Uterus (tissue), 4 donors: Measurements from ENCODE around the gene DNAJC21. TPM values are rescaled to one million over a fixed set of nuclear protein-coding genes. Genes with fewer than 3 reads are reported as not detected.

Experiments
- DNase-seq, 2 donors: peaks; one replicate each; pipeline ENCODE4 v3.0.0-alpha.2; 2019 to 2020
- H3K27ac ChIP-seq, 2 donors: fragments of 200-600 bp; sonication (generic); 1 replicate in 1 of 2; 2 replicates in 1 of 2; pipeline ENCODE4 v1.5.1; 2016 to 2018
- H3K27me3 ChIP-seq, 2 donors: fragments of 200-600 bp; sonication (generic); one replicate each; pipeline ENCODE4 v1.5.1; 2018 to 2019; ENCODE audit warnings: control low read depth in 1 of 2
- H3K36me3 ChIP-seq, 2 donors: fragments of 200-600 bp; sonication (generic); one replicate each; pipeline ENCODE4 v1.5.1; 2019; ENCODE audit warnings: control low read depth in 1 of 2
- H3K4me1 ChIP-seq, 2 donors: fragments of 200-600 bp; sonication (generic); one replicate each; pipeline ENCODE4 v1.5.1; 2018 to 2019; ENCODE audit warnings: control low read depth in 1 of 2
- H3K4me3 ChIP-seq, 2 donors: fragments of 200-600 bp; sonication (generic); 1 replicate in 1 of 2; 2 replicates in 1 of 2; pipeline ENCODE4 v1.5.1; 2018 to 2019; ENCODE audit warnings: mild to moderate bottlenecking in 1 of 2
- H3K9me3 ChIP-seq, 2 donors: fragments of 200-600 bp; sonication (generic); one replicate each; pipeline ENCODE4 v1.5.1; 2019; ENCODE audit warnings: control low read depth in 1 of 2
- CTCF ChIP-seq, 4 experiments: fragments of 200-600 bp in 2 of 4; fragments of 450-650 bp in 2 of 4; sonication (generic) in 2 of 4; IDR thresholded peaks; one replicate each; pipeline ENCODE4 v1.5.1; 2016 to 2019; ENCODE audit warnings: antibody characterized with exemption in 4 of 4, mild to moderate bottlenecking in 2 of 4, moderate library complexity in 1 of 4
- POLR2A ChIP-seq, 2 donors: fragments of 450-650 bp; IDR thresholded peaks; one replicate each; pipeline ENCODE4 v1.6.1; 2016; ENCODE audit warnings: antibody characterized with exemption in 2 of 2, mild to moderate bottlenecking in 1 of 2, moderate library complexity in 1 of 2
- intact Hi-C: fragments of 100-400 bp; cut with DNase I; formaldehyde crosslinking; loops from one replicate; pipeline ENCODE4 v1.15.1; 2023; ENCODE audit warnings: low total_unique reads
- total RNA-seq, 4 donors: library from RNA; depleted of rRNA in 3 of 4; stranded (reverse); fragments of >200 nt in 3 of 4; gene quantifications; one replicate each; pipeline versions ENCODE4 v1.1.0 to v1.2.4, GENCODE V29; 2014 to 2023
- donor health status: DM: yes; HTN: yes; CAD: no.

The DNAJC21 gene
- total RNA-seq, 4 donors from 2014 or later: 15.9 to 55.4 (median 44.0) TPM

DNA sequence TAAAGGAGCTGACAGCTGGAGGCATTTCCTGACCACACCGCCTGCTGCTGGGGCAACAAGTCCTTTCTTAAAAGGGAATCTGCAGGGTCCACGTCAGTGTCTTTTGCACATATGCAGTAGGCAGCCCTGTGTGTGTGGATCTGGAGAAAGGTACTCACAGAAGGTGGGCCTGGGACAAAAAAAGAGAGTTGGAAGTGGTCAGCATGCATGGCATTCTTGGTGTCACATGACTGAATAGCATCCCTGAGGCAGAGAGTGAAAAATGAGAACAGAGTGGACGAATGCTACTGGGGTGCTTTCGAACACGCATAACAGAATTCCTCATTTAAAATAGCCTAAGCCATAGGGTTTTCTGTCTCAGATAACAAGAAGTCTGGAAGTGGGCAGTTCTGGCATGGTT, 47.0 kb downstream of the DNAJC21 start:
- Histone ChIP-seq H3K36me3 (no peaks in the 10 kb centered on the region), H3K27ac (no peak overlapping the region), H3K27me3 (no peaks in the 10 kb centered on the region), H3K4me1 (no peaks in the 10 kb centered on the region), H3K9me3 (no peaks in the 10 kb centered on the region), H3K4me3 (no peak overlapping the region)
- no peak for TF ChIP-seq POLR2A (IDR thresholded peaks at IDR 0.05)
- no peak for TF ChIP-seq CTCF (IDR thresholded peaks at IDR 0.05)
- DNase-seq: no peak
- intact Hi-C loops: no loop called here

- H3K36me3 ChIP-seq: no peaks in the 10 kb centered on the region
- no peak for TF ChIP-seq CTCF (IDR thresholded peaks at IDR 0.05)
- TF ChIP-seq POLR2A (IDR thresholded peaks at IDR 0.05): no peak
- no peak overlapping the region for H3K27ac ChIP-seq
- no peaks in the 10 kb centered on the region for H3K4me1 ChIP-seq
- H3K27me3 ChIP-seq: no peaks in the 10 kb centered on the region
- intact Hi-C loops: no loop called here
- DNase-seq: no peak
- H3K9me3 ChIP-seq: no peaks in the 10 kb centered on the region
- H3K4me3 ChIP-seq: no peak overlapping the region
Observed at GRCh38 chr5:34977934-34978613, 48.7 kb downstream of the DNAJC21 start.

GRCh38 chr5:34978681-34979080, 49.3 kb downstream of the DNAJC21 start:
- Histone ChIP-seq H3K4me3 (no peak overlapping the region), H3K27me3 (no peaks in the 10 kb centered on the region), H3K9me3 (no peaks in the 10 kb centered on the region), H3K4me1 (no peaks in the 10 kb centered on the region), H3K27ac (no peak overlapping the region), H3K36me3 (no peaks in the 10 kb centered on the region)
- TF ChIP-seq POLR2A (IDR thresholded peaks at IDR 0.05) (no peak), CTCF (IDR thresholded peaks at IDR 0.05) (no peak)
- no peak for DNase-seq
- intact Hi-C loops: no loop called here

GRCh38 chr5:34982823-34983222, 53.5 kb downstream of the DNAJC21 start:
- TF ChIP-seq POLR2A (IDR thresholded peaks at IDR 0.05) (no peak), CTCF (IDR thresholded peaks at IDR 0.05) (no peak)
- no peak for DNase-seq
- Histone ChIP-seq H3K27me3 (no peaks in the 10 kb centered on the region), H3K36me3 (no peaks in the 10 kb centered on the region), H3K4me3 (no peak overlapping the region), H3K27ac (no peak overlapping the region), H3K9me3 (peaks cover 0 to 4% of the 10 kb centered on the region in 2 donors), H3K4me1 (no peaks in the 10 kb centered on the region)
- intact Hi-C loops: no loop called here

GRCh38 chr5:34986965-34987364, 57.6 kb downstream of the DNAJC21 start:
- no peaks in the 10 kb centered on the region for H3K4me1 ChIP-seq
- H3K36me3 ChIP-seq: no peaks in the 10 kb centered on the region
- H3K4me3 ChIP-seq: no peak overlapping the region
- TF ChIP-seq CTCF (IDR thresholded peaks at IDR 0.05) (no peak), POLR2A (IDR thresholded peaks at IDR 0.05) (no peak)
- DNase-seq: no peak
- intact Hi-C loops: no loop called here
- no peaks in the 10 kb centered on the region for H3K27me3 ChIP-seq
- H3K27ac ChIP-seq: no peak overlapping the region
- peaks cover 0 to 4% of the 10 kb centered on the region in 2 donors for H3K9me3 ChIP-seq
